NOMO-1 treated with DMSO at 0.1 percent for 48 hours (cell line): ENCODE measurements around the gene LRRC45.

Experiments
- DNase-seq: peaks from one replicate; lab custom pipeline; 2025; ENCODE audit not compliant: unreplicated experiment; lab: John Stamatoyannopoulos, UW

The LRRC45 gene

GRCh38 chr17:81993729-81994592 is 29.1 kb upstream of the LRRC45 start:
- no peak for DNase-seq

- no peak for DNase-seq
Measured at GRCh38 chr17:81994593-81995462, 28.3 kb upstream of the LRRC45 start.

DNA sequence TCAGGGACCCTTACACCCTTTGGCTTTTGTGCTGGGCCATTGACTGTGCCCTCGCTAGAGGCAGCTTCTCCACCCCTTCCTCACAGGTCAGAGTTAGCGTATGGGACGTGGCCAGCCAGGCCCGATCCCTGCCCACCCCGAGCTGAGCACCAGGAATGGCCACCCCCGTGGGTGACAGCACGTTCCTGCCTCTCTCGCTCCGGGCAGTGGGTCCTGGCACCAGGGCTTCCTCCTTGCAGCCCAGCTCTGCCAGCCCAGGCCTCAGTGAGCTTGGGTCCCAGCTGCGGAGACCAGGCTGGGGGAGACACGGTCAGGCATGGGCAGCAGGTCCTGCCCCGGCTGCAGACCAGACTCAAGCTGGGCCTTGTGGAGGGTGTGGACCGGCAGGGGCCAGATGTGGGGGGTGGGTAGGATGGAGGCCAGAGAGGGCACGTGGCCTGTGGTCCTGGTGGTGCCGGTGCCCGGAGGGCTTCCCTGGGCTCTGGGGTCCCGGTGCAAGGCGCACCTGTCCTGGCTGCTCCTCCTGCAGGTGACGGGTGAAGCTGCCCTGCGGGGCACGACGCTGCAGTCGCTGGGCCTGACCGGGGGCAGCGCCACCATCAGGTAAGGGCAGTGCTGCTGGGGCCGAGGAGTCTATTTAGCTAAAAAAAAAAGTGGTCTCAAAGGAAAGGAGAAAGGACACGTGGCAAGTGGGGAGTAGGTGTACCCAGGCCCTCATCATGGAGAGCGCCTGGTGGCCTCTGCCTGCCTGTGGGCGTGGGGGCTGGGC is 27.5 kb upstream of the LRRC45 start:
- no peak for DNase-seq

GRCh38 chr17:81996232-81996756 is 26.8 kb upstream of the LRRC45 start:
- DNase-seq, result no peak

GRCh38 chr17:81996757-81997441 is 26.2 kb upstream of the LRRC45 start:
- no peak for DNase-seq

DNA sequence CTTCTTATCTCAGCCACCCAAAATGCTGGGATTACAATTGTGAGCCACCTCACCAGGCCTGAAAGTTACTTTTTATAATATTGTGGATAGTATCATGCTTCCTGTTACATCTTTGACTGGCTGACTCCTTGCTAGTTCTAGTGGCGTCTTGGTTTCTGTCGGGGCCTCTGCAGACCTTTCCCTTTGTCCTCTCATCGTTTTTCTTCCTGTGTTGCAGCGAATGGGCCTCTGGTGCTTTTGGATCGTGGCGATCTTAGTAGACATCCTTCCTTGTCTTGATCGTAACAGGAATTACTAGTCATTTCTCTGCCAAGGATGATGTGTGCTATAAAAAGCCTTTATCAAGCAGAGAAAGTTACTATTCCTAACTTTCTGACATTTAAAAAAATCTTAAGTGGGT is 24.9 kb upstream of the LRRC45 start:
- no peak for DNase-seq

DNA sequence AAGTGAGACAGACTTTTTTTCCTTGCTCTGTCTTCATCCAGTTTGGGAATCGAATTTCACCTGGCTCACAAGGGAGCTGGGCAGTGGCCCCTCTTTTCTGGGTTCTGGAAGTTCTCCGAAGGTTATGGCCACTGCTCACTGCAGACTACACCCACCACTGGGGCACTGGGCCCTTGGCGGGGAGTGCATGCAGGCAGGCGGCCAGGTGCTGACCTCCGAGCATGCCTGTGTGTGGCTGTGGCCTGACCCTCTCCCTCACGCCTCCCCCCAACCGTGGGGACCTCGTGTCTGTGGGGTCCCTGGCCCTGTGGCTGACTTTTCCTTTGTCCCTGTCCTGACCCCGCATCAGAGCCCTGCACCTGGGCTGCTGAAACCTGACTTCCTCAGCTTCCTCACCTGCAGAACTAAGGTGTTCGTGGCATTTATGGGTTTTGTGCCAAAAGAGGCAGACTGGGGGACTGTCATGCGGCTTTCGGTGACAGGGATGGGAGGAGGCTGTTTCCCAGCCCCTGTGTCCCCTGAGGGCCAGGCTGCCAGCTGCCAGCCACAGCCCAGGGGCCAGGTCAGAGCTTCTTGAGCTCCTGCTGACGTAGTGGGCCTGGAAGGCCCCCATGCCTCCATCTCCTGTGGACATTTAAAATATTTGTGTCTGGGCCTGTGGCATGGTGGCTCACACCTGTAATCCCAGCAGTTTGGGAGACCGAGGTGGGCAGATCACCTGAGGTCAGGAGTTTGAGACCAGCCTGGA is 24.2 kb upstream of the LRRC45 start:
- no peak for DNase-seq

DNA sequence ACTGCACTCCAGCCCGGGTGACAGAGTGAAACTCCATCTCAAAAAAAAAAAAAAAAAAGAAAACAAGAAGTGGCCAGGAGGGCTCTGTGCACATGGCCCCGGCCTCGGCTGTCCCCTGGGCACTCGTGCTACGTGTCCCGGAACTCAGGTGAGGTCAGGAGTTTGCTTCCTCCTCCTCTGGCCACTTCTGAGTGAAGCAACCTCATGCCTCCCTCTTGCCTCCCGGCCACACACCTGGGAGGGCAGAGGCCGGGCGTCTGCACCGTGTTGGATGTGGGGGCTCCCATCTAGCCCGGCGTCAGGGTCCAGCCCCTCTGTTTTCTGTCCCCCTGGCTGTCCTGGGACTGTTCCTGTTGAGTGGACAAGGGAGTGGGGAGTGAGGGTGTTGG is 23.5 kb upstream of the LRRC45 start:
- DNase-seq, result no peak

- DNase-seq, result no peak
Measured at GRCh38 chr17:81999976-82000802, 22.9 kb upstream of the LRRC45 start.

- no peak for DNase-seq
Measured at GRCh38 chr17:82000803-82001570, 22.1 kb upstream of the LRRC45 start.

DNA sequence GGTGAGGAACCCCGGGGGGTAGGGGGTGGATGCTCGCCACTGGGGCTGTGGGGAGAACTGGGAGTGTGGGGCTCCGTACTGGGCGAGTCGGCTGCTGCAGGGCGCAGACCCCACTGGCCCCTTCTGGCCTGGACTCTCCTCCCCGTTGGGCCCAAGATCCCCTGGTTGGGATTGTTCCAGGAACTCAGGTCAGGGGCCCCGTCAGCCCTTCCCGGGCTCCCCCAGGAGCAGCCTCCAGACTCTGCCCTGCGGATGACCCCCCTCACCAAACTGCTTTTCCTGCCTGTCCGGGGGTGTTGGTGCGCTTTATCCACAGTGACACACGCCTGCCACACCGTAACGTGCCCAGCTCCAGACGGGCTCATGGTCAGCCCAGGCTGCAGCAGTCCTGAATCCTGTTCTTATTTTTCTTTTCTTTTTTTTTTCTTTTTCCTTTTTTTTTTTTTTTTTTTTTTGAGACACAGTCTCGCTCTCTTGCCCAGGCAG is 21.5 kb upstream of the LRRC45 start:
- DNase-seq, result no peak

GRCh38 chr17:82003411-82004381 is 19.4 kb upstream of the LRRC45 start:
- no peak for DNase-seq

DNA sequence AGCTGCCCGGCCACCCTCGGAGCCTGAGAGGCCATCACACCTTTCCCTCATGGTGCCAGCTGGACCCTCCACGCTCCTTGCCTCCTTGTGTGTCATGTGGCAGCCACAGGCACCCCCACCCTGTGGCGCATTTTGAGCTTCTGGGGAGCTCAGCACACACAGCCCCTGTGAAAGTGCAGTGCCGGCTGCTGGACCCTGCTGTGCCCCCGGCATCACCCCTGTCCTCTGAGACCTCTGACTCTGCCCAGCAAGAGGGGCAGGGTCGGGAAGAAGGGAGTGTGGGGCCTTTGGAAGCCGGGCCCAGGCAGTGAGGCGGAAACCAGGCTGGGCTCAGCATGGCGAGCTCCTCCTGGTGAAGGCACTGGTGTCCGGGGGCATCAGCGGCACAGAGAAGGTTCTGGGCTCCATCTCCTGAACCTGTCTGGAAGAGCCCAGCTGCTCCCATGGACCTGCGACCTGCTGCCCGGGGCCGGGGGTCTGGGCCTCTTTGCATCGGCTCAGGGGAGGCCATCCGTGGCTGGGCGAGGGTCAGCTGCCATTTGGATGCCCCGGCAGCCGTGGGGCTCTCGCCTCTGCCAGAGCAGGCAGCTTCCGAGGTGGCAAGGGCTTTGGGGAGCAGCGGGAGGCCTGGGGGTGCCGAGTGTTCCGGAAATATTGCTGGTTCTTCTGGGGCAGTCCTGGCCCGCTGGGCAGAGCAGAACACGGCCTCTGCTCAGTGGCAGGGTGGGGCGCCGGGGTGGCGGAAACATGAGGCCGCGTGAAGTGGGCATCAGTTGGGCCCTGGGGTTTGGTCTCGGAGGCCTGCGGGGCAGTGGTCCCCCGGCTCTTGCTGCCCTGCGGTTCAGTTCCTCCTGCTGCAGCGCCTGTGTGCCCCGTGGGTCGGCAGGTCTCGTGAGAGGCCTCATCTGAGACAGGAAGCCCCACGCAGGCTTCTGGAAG is 18.3 kb upstream of the LRRC45 start:
- DNase-seq, result no peak

- no peak for DNase-seq
Measured at GRCh38 chr17:82005701-82006348, 17.3 kb upstream of the LRRC45 start.

GRCh38 chr17:82006468-82007227 is 16.5 kb upstream of the LRRC45 start:
- DNase-seq, result no peak
